ENCODE results near the gene TMEM192.

DNA sequence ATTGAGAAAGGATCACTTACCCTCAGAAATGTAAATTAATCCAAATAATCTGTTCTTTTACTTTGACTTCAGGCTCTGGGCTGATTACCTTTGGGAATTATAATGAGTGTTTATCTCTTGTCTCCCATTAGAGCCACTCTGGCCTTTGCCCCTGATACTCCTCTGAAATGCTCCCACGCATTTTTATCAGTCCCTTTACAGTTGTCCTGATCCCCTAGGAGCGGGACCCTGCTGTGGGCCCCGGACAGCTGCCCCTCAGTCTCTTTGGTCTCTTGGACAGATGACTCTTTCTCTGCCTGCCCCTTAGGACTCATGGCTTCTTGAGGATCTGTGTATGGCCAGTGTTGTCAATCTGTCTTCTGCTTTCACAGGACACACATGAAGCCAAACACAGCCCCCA, 60.0 kb downstream of the TMEM192 start:
- TF ChIP-seq, protein P1, sequence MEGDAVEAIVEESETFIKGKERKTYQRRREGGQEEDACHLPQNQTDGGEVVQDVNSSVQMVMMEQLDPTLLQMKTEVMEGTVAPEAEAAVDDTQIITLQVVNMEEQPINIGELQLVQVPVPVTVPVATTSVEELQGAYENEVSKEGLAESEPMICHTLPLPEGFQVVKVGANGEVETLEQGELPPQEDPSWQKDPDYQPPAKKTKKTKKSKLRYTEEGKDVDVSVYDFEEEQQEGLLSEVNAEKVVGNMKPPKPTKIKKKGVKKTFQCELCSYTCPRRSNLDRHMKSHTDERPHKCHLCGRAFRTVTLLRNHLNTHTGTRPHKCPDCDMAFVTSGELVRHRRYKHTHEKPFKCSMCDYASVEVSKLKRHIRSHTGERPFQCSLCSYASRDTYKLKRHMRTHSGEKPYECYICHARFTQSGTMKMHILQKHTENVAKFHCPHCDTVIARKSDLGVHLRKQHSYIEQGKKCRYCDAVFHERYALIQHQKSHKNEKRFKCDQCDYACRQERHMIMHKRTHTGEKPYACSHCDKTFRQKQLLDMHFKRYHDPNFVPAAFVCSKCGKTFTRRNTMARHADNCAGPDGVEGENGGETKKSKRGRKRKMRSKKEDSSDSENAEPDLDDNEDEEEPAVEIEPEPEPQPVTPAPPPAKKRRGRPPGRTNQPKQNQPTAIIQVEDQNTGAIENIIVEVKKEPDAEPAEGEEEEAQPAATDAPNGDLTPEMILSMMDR (IDR thresholded peaks at IDR 0.05; ENCODE audit: low read depth, low read length), result no peak
- TF ChIP-seq EZH2phosphoT487 (IDR thresholded peaks at IDR 0.05; ENCODE audit: low read depth), result no peak

Measured in OCI-LY3 (cell line).